ACC112 (cell line): ENCODE measurements around the gene CSF2.
"Not testable (repeated sequence)": the region's sequence is repeated elsewhere in the genome, so short reads cannot be mapped to it uniquely, and the experiment has no call there.

Experiments
- H2AFZ ChIP-seq: fragments of 200-600 bp; sonication (generic); one replicate; pipeline ENCODE4 v1.6.0; 2017; ENCODE audit warnings: antibody characterized with exemption, low read length; ENCODE audit not compliant: unreplicated experiment
- H3K27ac ChIP-seq: fragments of 200-600 bp; sonication (generic); 2 replicates; pipeline ENCODE4 v1.5.1; 2014; ENCODE audit warnings: low read depth, mild to moderate bottlenecking, antibody characterized with exemption, low read length, moderate library complexity
- H3K27me3 ChIP-seq: fragments of 200-600 bp; sonication (generic); 2 replicates; pipeline ENCODE4 v1.6.1; 2014; ENCODE audit warnings: mild to moderate bottlenecking, antibody characterized with exemption, low read length, moderate library complexity, mixed read lengths; ENCODE audit not compliant: insufficient read depth
- H3K36me3 ChIP-seq: fragments of 200-600 bp; sonication (generic); 2 replicates; pipeline ENCODE4 v1.6.1; 2016; ENCODE audit warnings: mild to moderate bottlenecking, antibody characterized with exemption, low read length, moderate library complexity, mixed read lengths; ENCODE audit not compliant: insufficient read depth
- H3K4me1 ChIP-seq: fragments of 200-600 bp; sonication (generic); one replicate; pipeline ENCODE4 v1.6.1; 2016; ENCODE audit warnings: low read length, mixed read lengths; ENCODE audit not compliant: insufficient read depth, unreplicated experiment, control insufficient read depth
- H3K4me3 ChIP-seq: fragments of 200-600 bp; sonication (generic); 2 replicates; pipeline ENCODE4 v1.5.1; 2014; ENCODE audit warnings: mild to moderate bottlenecking, low read depth, low read length
- H3K79me2 ChIP-seq: fragments of 200-600 bp; sonication (generic); one replicate; pipeline ENCODE4 v1.6.0; 2016; ENCODE audit warnings: low read length; ENCODE audit not compliant: control insufficient read depth, unreplicated experiment, insufficient read depth

The CSF2 gene

GRCh38 chr5:132110930-132111329 lies 37.3 kb downstream of the CSF2 start:
- Histone ChIP-seq H3K4me1 (no peaks in the 10 kb centered on the region), H3K27me3 (no peaks in the 10 kb centered on the region), H3K4me3 (no peak overlapping the region), H3K36me3 (no peaks in the 10 kb centered on the region), H2AFZ (no peak overlapping the region), H3K79me2 (no peaks in the 10 kb centered on the region), H3K27ac (no peak overlapping the region)

GRCh38 chr5:132112111-132112510 lies 38.5 kb downstream of the CSF2 start:
- no peaks in the 10 kb centered on the region for H3K27me3 ChIP-seq
- H2AFZ ChIP-seq = no peak overlapping the region
- no peak overlapping the region for H3K27ac ChIP-seq
- no peaks in the 10 kb centered on the region for H3K4me1 ChIP-seq
- no peaks in the 10 kb centered on the region for H3K36me3 ChIP-seq
- no peaks in the 10 kb centered on the region for H3K79me2 ChIP-seq
- no peak overlapping the region for H3K4me3 ChIP-seq

- H3K27me3 ChIP-seq = no peaks in the 10 kb centered on the region; the same call in 1 of the 2 replicates
- no peak overlapping the region for H3K4me3 ChIP-seq
- no peaks in the 10 kb centered on the region for H3K4me1 ChIP-seq
- H2AFZ ChIP-seq = no peak overlapping the region
- H3K79me2 ChIP-seq = no peaks in the 10 kb centered on the region
- H3K27ac ChIP-seq = no peak overlapping the region
- no peaks in the 10 kb centered on the region for H3K36me3 ChIP-seq
Observed at GRCh38 chr5:132114150-132115121, 40.8 kb downstream of the CSF2 start.

- H3K79me2 ChIP-seq = no peaks in the 10 kb centered on the region
- H3K27ac ChIP-seq = no peak overlapping the region
- H3K4me3 ChIP-seq = no peak overlapping the region
- no peaks in the 10 kb centered on the region for H3K4me1 ChIP-seq
- no peak overlapping the region for H2AFZ ChIP-seq
- H3K27me3 ChIP-seq = no peaks in the 10 kb centered on the region; the same call in 1 of the 2 replicates
- no peaks in the 10 kb centered on the region for H3K36me3 ChIP-seq
Observed at GRCh38 chr5:132115375-132115774, 41.8 kb downstream of the CSF2 start.

GRCh38 chr5:132116072-132116471 lies 42.5 kb downstream of the CSF2 start:
- no peaks in the 10 kb centered on the region; the same call in 1 of the 2 replicates for H3K27me3 ChIP-seq

GRCh38 chr5:132116909-132117489 lies 43.4 kb downstream of the CSF2 start:
- not testable (repeated sequence) for H3K79me2 ChIP-seq, H3K27me3 ChIP-seq, H3K4me3 ChIP-seq, H3K27ac ChIP-seq, H3K4me1 ChIP-seq, H3K36me3 ChIP-seq, H2AFZ ChIP-seq

More at GRCh38 chr5:132116072-132116471, 42.5 kb downstream of the CSF2 start:
- Histone ChIP-seq H3K36me3 (no peaks in the 10 kb centered on the region), H3K79me2 (no peaks in the 10 kb centered on the region), H2AFZ (no peak overlapping the region), H3K27ac (no peak overlapping the region), H3K4me1 (no peaks in the 10 kb centered on the region), H3K4me3 (no peak overlapping the region)

- not testable (repeated sequence) for H3K27me3 ChIP-seq, H2AFZ ChIP-seq, H3K36me3 ChIP-seq, H3K4me1 ChIP-seq, H3K27ac ChIP-seq, H3K4me3 ChIP-seq, H3K79me2 ChIP-seq
Observed at GRCh38 chr5:132120717-132121116, 47.1 kb downstream of the CSF2 start.

GRCh38 chr5:132122971-132123370 lies 49.4 kb downstream of the CSF2 start:
- H3K36me3 ChIP-seq, H3K27ac ChIP-seq, H3K4me1 ChIP-seq, H2AFZ ChIP-seq, H3K79me2 ChIP-seq, H3K4me3 ChIP-seq: not testable (repeated sequence)
- H3K27me3 ChIP-seq = peaks cover 20% of the 10 kb centered on the region

GRCh38 chr5:132123578-132123977 lies 50.0 kb downstream of the CSF2 start:
- not testable (repeated sequence) for H3K27ac ChIP-seq, H3K4me3 ChIP-seq, H3K79me2 ChIP-seq, H2AFZ ChIP-seq, H3K36me3 ChIP-seq, H3K4me1 ChIP-seq
- H3K27me3 ChIP-seq = peaks cover 23% of the 10 kb centered on the region
